Measurements from ENCODE around the gene NPBWR2. TPM values are rescaled to one million over a fixed set of nuclear protein-coding genes. Genes with fewer than 3 reads are reported as not detected.

The NPBWR2 gene
- total RNA-seq, 2 donors from 2014 or later: not detected

DNA sequence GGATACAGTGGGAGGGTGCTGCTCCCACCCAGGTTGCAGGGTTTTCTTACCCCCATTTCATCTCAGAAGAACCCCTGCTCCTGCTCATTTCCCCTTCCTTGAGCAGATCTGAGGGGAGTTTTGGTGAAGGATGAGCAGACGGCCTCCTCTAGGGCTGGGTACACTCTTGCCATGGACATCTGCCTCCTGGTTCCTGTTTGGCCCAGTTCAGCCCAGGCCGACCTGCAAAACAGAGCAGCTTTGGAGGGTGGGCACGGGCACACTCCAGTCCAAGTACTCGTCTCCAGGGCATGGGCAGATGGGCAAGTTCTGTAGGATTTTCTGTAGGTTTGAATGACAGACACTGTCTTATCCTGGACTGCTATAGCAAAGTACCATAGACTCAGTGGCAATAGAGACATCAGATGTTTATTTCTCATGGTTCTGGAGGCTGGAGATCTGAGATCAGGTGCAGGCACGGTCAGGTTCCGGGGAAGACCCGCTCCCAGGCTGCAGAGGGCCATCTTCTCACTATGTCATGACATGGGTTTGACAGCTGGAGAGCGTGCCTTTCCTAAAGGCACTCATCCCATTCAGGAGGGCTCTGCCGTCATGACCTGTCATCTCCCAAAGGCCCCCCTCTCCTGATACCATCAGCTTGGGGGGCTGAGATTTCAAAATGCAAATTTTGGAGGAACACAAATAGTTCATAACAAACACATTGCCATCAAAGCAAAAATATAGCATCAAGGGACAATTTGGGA, 6.2 kb downstream of the NPBWR2 start:
- H3K4me3 ChIP-seq: no peak overlapping the region
- TF ChIP-seq, protein P1, sequence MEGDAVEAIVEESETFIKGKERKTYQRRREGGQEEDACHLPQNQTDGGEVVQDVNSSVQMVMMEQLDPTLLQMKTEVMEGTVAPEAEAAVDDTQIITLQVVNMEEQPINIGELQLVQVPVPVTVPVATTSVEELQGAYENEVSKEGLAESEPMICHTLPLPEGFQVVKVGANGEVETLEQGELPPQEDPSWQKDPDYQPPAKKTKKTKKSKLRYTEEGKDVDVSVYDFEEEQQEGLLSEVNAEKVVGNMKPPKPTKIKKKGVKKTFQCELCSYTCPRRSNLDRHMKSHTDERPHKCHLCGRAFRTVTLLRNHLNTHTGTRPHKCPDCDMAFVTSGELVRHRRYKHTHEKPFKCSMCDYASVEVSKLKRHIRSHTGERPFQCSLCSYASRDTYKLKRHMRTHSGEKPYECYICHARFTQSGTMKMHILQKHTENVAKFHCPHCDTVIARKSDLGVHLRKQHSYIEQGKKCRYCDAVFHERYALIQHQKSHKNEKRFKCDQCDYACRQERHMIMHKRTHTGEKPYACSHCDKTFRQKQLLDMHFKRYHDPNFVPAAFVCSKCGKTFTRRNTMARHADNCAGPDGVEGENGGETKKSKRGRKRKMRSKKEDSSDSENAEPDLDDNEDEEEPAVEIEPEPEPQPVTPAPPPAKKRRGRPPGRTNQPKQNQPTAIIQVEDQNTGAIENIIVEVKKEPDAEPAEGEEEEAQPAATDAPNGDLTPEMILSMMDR (IDR thresholded peaks at IDR 0.05): no peak
- no peaks in the 10 kb centered on the region for H3K9me3 ChIP-seq
- peaks cover 0 to 12% of the 10 kb centered on the region in 2 donors for H3K4me1 ChIP-seq
- H3K27ac ChIP-seq: no peak overlapping the region
- H3K27me3 ChIP-seq: no peaks in the 10 kb centered on the region
- no peaks in the 10 kb centered on the region for H3K36me3 ChIP-seq
- DNase-seq (ENCODE audit: low spot score): no peak

DNA sequence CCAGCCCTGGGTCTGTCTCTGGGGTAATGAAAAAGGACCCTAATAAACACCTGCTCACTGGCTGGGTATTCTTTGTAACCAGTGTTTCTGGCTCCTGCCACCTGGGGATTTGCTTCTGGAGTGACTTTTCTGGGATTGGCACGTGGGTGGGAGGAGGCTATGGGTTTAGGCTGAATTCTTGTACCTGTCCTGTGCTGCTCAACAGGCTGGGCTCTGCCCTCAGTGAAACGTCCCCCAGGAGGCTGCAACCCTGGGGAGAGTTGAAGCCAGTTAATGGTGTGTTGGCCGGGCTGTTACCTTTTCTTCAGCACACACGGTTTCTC, 6.8 kb downstream of the NPBWR2 start:
- TF ChIP-seq, protein P1 (IDR thresholded peaks at IDR 0.05): no peak
- no peak overlapping the region for H3K4me3 ChIP-seq
- no peaks in the 10 kb centered on the region for H3K9me3 ChIP-seq
- H3K27me3 ChIP-seq: no peaks in the 10 kb centered on the region
- H3K36me3 ChIP-seq: no peaks in the 10 kb centered on the region
- no peak for DNase-seq (ENCODE audit: low spot score)
- H3K27ac ChIP-seq: no peak overlapping the region
- peaks cover 0 to 12% of the 10 kb centered on the region in 2 donors for H3K4me1 ChIP-seq

DNA sequence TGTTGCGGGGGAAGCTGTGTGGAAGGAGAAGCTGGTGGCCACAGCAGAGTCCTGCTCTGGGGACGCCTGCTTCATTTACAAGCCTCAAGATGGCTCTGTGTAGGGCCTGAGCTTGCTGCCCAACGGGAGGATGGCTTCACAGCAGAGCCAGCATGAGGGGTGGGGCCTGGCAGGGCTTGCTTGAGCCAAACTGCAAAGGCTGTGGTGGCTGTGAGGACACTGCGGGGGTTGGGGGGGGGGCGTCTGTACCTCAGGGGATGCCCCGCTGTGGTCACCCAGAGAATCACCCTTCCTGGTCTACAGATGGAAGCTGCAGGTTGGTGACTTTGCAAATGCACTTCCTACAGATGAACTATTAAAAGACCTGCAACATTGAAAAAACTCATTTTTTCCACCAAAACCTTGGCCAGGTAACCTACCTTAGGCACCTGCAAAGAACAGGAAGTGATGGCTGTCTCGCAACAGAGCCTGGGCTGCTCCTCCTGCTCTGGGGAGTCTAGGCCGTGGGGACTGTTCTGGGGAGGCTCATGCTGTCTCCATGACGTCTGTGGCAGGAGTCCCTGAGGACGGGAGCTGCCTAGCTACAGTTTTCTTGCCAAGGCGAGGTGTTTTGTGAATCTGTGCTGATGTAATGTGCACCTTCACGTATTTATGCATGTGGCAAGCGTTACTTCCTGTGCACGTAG, 7.3 kb downstream of the NPBWR2 start:
- Histone ChIP-seq H3K27ac (no peak overlapping the region), H3K4me3 (no peak overlapping the region), H3K36me3 (no peaks in the 10 kb centered on the region), H3K4me1 (peaks cover 0 to 12% of the 10 kb centered on the region in 2 donors), H3K9me3 (no peaks in the 10 kb centered on the region), H3K27me3 (no peaks in the 10 kb centered on the region)
- TF ChIP-seq, protein P1 (IDR thresholded peaks at IDR 0.05): no peak
- no peak for DNase-seq (ENCODE audit: low spot score)

DNA sequence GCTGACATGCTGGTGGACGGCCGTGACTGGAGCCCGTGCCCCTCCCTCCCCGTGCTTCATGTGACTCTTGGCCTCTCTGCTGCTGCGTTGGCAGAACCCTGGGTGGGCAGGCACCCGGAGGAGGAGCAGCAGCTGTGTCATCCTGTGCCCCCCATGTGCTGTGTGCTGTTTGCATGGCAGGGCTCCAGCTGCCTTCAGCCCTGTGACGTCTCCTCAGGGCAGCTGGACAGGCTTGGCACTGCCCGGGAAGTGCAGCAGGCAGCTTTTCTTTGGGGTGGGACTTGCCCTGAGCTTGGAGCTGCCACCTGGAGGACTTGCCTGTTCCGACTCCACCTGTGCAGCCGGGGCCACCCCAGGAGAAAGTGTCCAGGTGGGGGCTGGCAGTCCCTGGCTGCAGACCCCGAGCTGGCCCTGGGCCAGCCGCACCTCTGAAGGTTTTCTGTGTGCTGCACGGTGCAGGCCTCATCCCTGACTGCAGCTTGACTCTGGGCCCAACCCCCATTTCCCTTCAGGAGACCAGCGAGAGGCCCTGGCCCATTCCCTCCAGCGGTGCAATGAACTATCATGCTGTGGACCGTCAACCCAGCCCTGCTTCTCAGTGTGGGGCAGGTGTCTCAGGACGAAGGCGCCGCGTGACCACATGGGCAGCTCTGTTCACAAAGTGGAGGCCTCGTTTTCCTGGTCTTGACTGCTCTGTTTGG, 8.1 kb downstream of the NPBWR2 start:
- Histone ChIP-seq H3K9me3 (no peaks in the 10 kb centered on the region), H3K27ac (no peak overlapping the region), H3K36me3 (no peaks in the 10 kb centered on the region), H3K4me3 (no peak overlapping the region), H3K4me1 (peaks cover 0 to 12% of the 10 kb centered on the region in 2 donors), H3K27me3 (no peaks in the 10 kb centered on the region)
- no peak for DNase-seq (ENCODE audit: low spot score)
- TF ChIP-seq, protein P1 (IDR thresholded peaks at IDR 0.05): no peak

DNA sequence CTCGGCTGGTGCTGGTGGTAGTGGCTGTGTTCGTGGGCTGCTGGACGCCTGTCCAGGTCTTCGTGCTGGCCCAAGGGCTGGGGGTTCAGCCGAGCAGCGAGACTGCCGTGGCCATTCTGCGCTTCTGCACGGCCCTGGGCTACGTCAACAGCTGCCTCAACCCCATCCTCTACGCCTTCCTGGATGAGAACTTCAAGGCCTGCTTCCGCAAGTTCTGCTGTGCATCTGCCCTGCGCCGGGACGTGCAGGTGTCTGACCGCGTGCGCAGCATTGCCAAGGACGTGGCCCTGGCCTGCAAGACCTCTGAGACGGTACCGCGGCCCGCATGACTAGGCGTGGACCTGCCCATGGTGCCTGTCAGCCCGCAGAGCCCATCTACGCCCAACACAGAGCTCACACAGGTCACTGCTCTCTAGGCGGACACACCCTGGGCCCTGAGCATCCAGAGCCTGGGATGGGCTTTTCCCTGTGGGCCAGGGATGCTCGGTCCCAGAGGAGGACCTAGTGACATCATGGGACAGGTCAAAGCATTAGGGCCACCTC, 8.8 kb downstream of the NPBWR2 start:
- no peak overlapping the region for H3K4me3 ChIP-seq
- H3K9me3 ChIP-seq: no peaks in the 10 kb centered on the region
- H3K4me1 ChIP-seq: peaks cover 0 to 12% of the 10 kb centered on the region in 2 donors
- H3K27me3 ChIP-seq: no peaks in the 10 kb centered on the region
- no peak for DNase-seq (ENCODE audit: low spot score)
- TF ChIP-seq, protein P1 (IDR thresholded peaks at IDR 0.05): no peak
- H3K27ac ChIP-seq: no peak overlapping the region
- H3K36me3 ChIP-seq: no peaks in the 10 kb centered on the region
